K562 (cell line): ENCODE results near the gene MPV17L2. TPM values are rescaled to one million over a fixed set of nuclear protein-coding genes. Genes with fewer than 3 reads are reported as not detected.

Experiments
- ARID3B ChIP-seq: fragments of 250-450 bp; sonication (Bioruptor Pico); IDR thresholded peaks from 2 replicates; pipeline ENCODE4 v1.4.0; 2020; ENCODE audit warnings: borderline replicate concordance
- NCOA2 ChIP-seq, 2 experiments: fragments of 450-650 bp; IDR thresholded peaks; 2 replicates each; pipeline ENCODE4 v1.6.1; 2018; ENCODE audit warnings: mild to moderate bottlenecking in 2 of 2, moderate library complexity in 1 of 2; ENCODE audit not compliant: partially characterized antibody in 2 of 2
- PML ChIP-seq: IDR thresholded peaks from 2 replicates; pipeline ENCODE4 v1.6.1; 2012; ENCODE audit warnings: low read length, inconsistent platforms
- PRPF4 ChIP-seq: fragments of 200-400 bp; formaldehyde crosslinking; IDR thresholded peaks from one replicate; pipeline ENCODE4 v1.6.1; 2017; ENCODE audit warnings: low read length, low read depth, mild to moderate bottlenecking; ENCODE audit not compliant: insufficient read depth, poor library complexity, severe bottlenecking
- TRIM25 ChIP-seq: fragments of 450-650 bp; IDR thresholded peaks from 2 replicates; pipeline ENCODE4 v1.7.0; 2016; ENCODE audit warnings: borderline replicate concordance
- XRCC4 ChIP-seq: IDR thresholded peaks from one replicate; pipeline ENCODE4 v1.6.1; 2011; ENCODE audit not compliant: insufficient read depth, insufficient read length; ENCODE audit errors: extremely low read depth
- ZBTB40 ChIP-seq, 2 experiments: fragments of 450-650 bp in 1 of 2; sonication (generic) in 1 of 2; formaldehyde crosslinking in 1 of 2; IDR thresholded peaks; 2 replicates each; pipeline versions ENCODE4 v1.7.1 to v1.9.0; 2016 to 2022; ENCODE audit warnings: inconsistent platforms in 1 of 2, mild to moderate bottlenecking in 1 of 2, missing genetic modification reagents in 1 of 2
- ZNF124 ChIP-seq: sonication (generic); formaldehyde crosslinking; IDR thresholded peaks from 2 replicates; pipeline ENCODE4 v1.8.1; 2022; ENCODE audit warnings: missing genetic modification reagents
- ZNF277 ChIP-seq: fragments of 250-450 bp; sonication (Bioruptor Pico); IDR thresholded peaks from 2 replicates; pipeline ENCODE4 v1.8.0; 2022; ENCODE audit warnings: inconsistent platforms, mild to moderate bottlenecking, moderate library complexity, borderline replicate concordance
- ZNF449 ChIP-seq: fragments of 250-450 bp; sonication (Bioruptor Pico); IDR thresholded peaks from 2 replicates; pipeline ENCODE4 v1.8.0; 2022; ENCODE audit warnings: moderate library complexity, mild to moderate bottlenecking, inconsistent platforms
- ZNF586 ChIP-seq: fragments of 450-650 bp; formaldehyde crosslinking; conservative IDR thresholded peaks from 2 replicates; pipeline ENCODE4 v1.4.0; 2020; ENCODE audit warnings: mild to moderate bottlenecking, moderate library complexity
- polyA plus RNA-seq, 8 experiments: library from polyadenylated mRNA; depleted of rRNA in 4 of 8; stranded (reverse) in 5 of 8; unstranded in 3 of 8; fragments of >200 nt; fragmentation: Nextera tagmentation in 2 of 8; fragmentation: Illumina TruSeq in 1 of 8; extraction: Ambion mirVana in 2 of 8; extraction: Trizol in 1 of 8; gene quantifications; 2 replicates each; pipeline versions ENCODE4 v1.2.1 to v1.2.3, GENCODE V29; 2011 to 2014; ENCODE audit warnings: inconsistent platforms in 1 of 8, missing spikeins in 1 of 8
- total RNA-seq, 7 experiments: library from RNA; depleted of rRNA in 6 of 7; stranded (reverse); fragments of >200 nt in 6 of 7; fragmentation: Illumina TruSeq in 2 of 7; extraction: Trizol in 2 of 7; gene quantifications; 2 replicates each; pipeline versions ENCODE4 v1.2.1 to v1.2.3, GENCODE V29; 2011 to 2021; ENCODE audit warnings: low replicate concordance in 1 of 7

MPV17L2 gene
- total and polyA plus RNA-seq, 9 of the 15 experiments (the other 6 are each of a cell fraction or from before 2014, with no cell fraction given): 10.6 to 60.2 (median 28.5) TPM

GRCh38 chr19:18158467-18158866 is 34.6 kb upstream of the MPV17L2 start (continued):
- no peak for TF ChIP-seq ZBTB40 (IDR thresholded peaks at IDR 0.05)
- TF ChIP-seq ZBTB40 (CRISPR knock-in tag; IDR thresholded peaks at IDR 0.05): no peak
- TF ChIP-seq PRPF4: no peak
- TF ChIP-seq XRCC4: no peak
- no peak for TF ChIP-seq ZNF586
- no peak for TF ChIP-seq ARID3B (CRISPR knock-in tag)
- TF ChIP-seq ZNF277 (CRISPR knock-in tag): no peak
- no peak for TF ChIP-seq ZNF124 (CRISPR knock-in tag)
- TF ChIP-seq TRIM25: no peak
- no peak for TF ChIP-seq NCOA2 (IDR thresholded peaks at IDR 0.05; ENCODE audit: partially characterized antibody in 2 of 2)
- TF ChIP-seq PML: no peak
- TF ChIP-seq ZNF449 (CRISPR knock-in tag): no peak
